IgD-negative memory B cell (primary cell): Measurements from ENCODE around the gene DMBT1. TPM values are rescaled to one million over a fixed set of nuclear protein-coding genes. Genes with fewer than 3 reads are reported as not detected.
"Not testable (repeated sequence)": the region's sequence is repeated elsewhere in the genome, so short reads cannot be mapped to it uniquely, and the experiment has no call there.

Experiments used
- H3K27ac Mint-ChIP-seq, 3 donors: one replicate each; pipeline ENCODE4 v1.8.0; 2020 to 2022; ENCODE audit warnings: mild to moderate bottlenecking in 3 of 3, mixed read lengths in 3 of 3, moderate library complexity in 1 of 3
- H3K27me3 Mint-ChIP-seq: one replicate; pipeline ENCODE4 v1.8.0; 2021; ENCODE audit warnings: mixed read lengths
- H3K36me3 Mint-ChIP-seq: one replicate; pipeline ENCODE4 v1.8.0; 2020; ENCODE audit warnings: mild to moderate bottlenecking, mixed read lengths
- H3K4me1 Mint-ChIP-seq, 3 donors: one replicate each; pipeline ENCODE4 v1.8.0; 2020 to 2022; ENCODE audit warnings: mixed read lengths in 3 of 3, mild to moderate bottlenecking in 1 of 3
- H3K4me3 Mint-ChIP-seq, 4 donors: one replicate each; pipeline ENCODE4 v1.8.0; 2020 to 2022; ENCODE audit warnings: mild to moderate bottlenecking in 4 of 4, mixed read lengths in 4 of 4, moderate library complexity in 3 of 4
- H3K9me3 Mint-ChIP-seq, 3 donors: one replicate each; pipeline ENCODE4 v1.8.0; 2020 to 2021; ENCODE audit warnings: mixed read lengths in 3 of 3, mild to moderate bottlenecking in 1 of 3
- polyA plus RNA-seq: library from polyadenylated mRNA; unstranded; fragments of 300-500 nt; fragmentation: Illumina TruSeq; gene quantifications from one replicate; pipeline ENCODE4 v1.2.3, GENCODE V29; 2021

The DMBT1 gene
- polyA plus RNA-seq, 1 donor from 2014 or later, result not detected

GRCh38 chr10:122587098-122587760 is 26.7 kb downstream of the DMBT1 start:
- H3K4me3 Mint-ChIP-seq, result no peak overlapping the region
- no peaks in the 10 kb centered on the region for H3K36me3 Mint-ChIP-seq
- no peaks in the 10 kb centered on the region for H3K27me3 Mint-ChIP-seq
- no peak overlapping the region for H3K27ac Mint-ChIP-seq
- no peaks in the 10 kb centered on the region for H3K4me1 Mint-ChIP-seq
- no peaks in the 10 kb centered on the region for H3K9me3 Mint-ChIP-seq

GRCh38 chr10:122588381-122588780 is 27.8 kb downstream of the DMBT1 start:
- Mint-ChIP-seq H3K27me3 (no peaks in the 10 kb centered on the region), H3K4me1 (no peaks in the 10 kb centered on the region), H3K4me3 (no peak overlapping the region), H3K27ac (no peak overlapping the region), H3K36me3 (no peaks in the 10 kb centered on the region), H3K9me3 (no peaks in the 10 kb centered on the region)

- Mint-ChIP-seq H3K27ac (no peak overlapping the region), H3K27me3 (no peaks in the 10 kb centered on the region), H3K4me1 (no peaks in the 10 kb centered on the region), H3K9me3 (no peaks in the 10 kb centered on the region), H3K4me3 (no peak overlapping the region), H3K36me3 (no peaks in the 10 kb centered on the region)
Measured at GRCh38 chr10:122590153-122590552, 29.6 kb downstream of the DMBT1 start.

GRCh38 chr10:122591736-122592135 is 31.2 kb downstream of the DMBT1 start:
- Mint-ChIP-seq H3K4me3 (no peak overlapping the region), H3K27ac (no peak overlapping the region), H3K36me3 (no peaks in the 10 kb centered on the region), H3K9me3 (no peaks in the 10 kb centered on the region), H3K27me3 (no peaks in the 10 kb centered on the region), H3K4me1 (no peaks in the 10 kb centered on the region)

GRCh38 chr10:122592161-122592560 is 31.6 kb downstream of the DMBT1 start:
- H3K4me3 Mint-ChIP-seq, result no peak overlapping the region
- H3K36me3 Mint-ChIP-seq, result no peaks in the 10 kb centered on the region
- H3K27ac Mint-ChIP-seq, result no peak overlapping the region
- H3K4me1 Mint-ChIP-seq, result no peaks in the 10 kb centered on the region
- H3K9me3 Mint-ChIP-seq, result no peaks in the 10 kb centered on the region
- no peaks in the 10 kb centered on the region for H3K27me3 Mint-ChIP-seq

- Mint-ChIP-seq H3K9me3 (peaks cover 0 to under 1% (median 0%) of the 10 kb centered on the region in 3 donors), H3K27ac (peak overlapping the region in 1 of 3 donors; percentile 18), H3K4me3 (no peak overlapping the region), H3K4me1 (no peaks in the 10 kb centered on the region), H3K36me3 (no peaks in the 10 kb centered on the region), H3K27me3 (peaks cover 1% of the 10 kb centered on the region)
Measured at GRCh38 chr10:122617476-122618270, 57.1 kb downstream of the DMBT1 start.

GRCh38 chr10:122618461-122619165 is 58.1 kb downstream of the DMBT1 start:
- Mint-ChIP-seq H3K36me3 (no peaks in the 10 kb centered on the region), H3K4me1 (no peaks in the 10 kb centered on the region), H3K9me3 (peaks cover 0 to 2% (median 2%) of the 10 kb centered on the region in 3 donors), H3K4me3 (no peak overlapping the region), H3K27ac (peak overlapping the region in 1 of 3 donors; percentile 18), H3K27me3 (peaks cover 1% of the 10 kb centered on the region)

- not testable (repeated sequence) for H3K4me1 Mint-ChIP-seq
Measured at GRCh38 chr10:122620961-122621360, 60.4 kb downstream of the DMBT1 start.

GRCh38 chr10:122624546-122624945 is 64.0 kb downstream of the DMBT1 start:
- H3K4me3 Mint-ChIP-seq, result no peak overlapping the region
- H3K27ac Mint-ChIP-seq, result no peak overlapping the region
- H3K9me3 Mint-ChIP-seq, result peaks cover 0 to 2% (median 2%) of the 10 kb centered on the region in 3 donors
- H3K4me1 Mint-ChIP-seq, result no peaks in the 10 kb centered on the region
- H3K36me3 Mint-ChIP-seq, result no peaks in the 10 kb centered on the region
- H3K27me3 Mint-ChIP-seq, result peaks cover 1% of the 10 kb centered on the region

More at GRCh38 chr10:122620961-122621360, 60.4 kb downstream of the DMBT1 start:
- not testable (repeated sequence) for H3K9me3 Mint-ChIP-seq, H3K36me3 Mint-ChIP-seq, H3K27me3 Mint-ChIP-seq, H3K27ac Mint-ChIP-seq, H3K4me3 Mint-ChIP-seq

GRCh38 chr10:122630526-122630925 is 70.0 kb downstream of the DMBT1 start:
- H3K9me3 Mint-ChIP-seq, result no peaks in the 10 kb centered on the region
- H3K4me1 Mint-ChIP-seq, result peaks cover 0 to 1% (median 0%) of the 10 kb centered on the region in 3 donors
- H3K27me3 Mint-ChIP-seq, result no peaks in the 10 kb centered on the region
- no peaks in the 10 kb centered on the region for H3K36me3 Mint-ChIP-seq
- peak overlapping the region in 1 of 3 donors; percentile 50 for H3K27ac Mint-ChIP-seq
- H3K4me3 Mint-ChIP-seq, result no peak overlapping the region

- H3K4me1 Mint-ChIP-seq, result peaks cover 0 to 1% (median 0%) of the 10 kb centered on the region in 3 donors
- no peaks in the 10 kb centered on the region for H3K9me3 Mint-ChIP-seq
- peak overlapping the region in 1 of 3 donors; percentile 67 for H3K27ac Mint-ChIP-seq
- peaks cover 1% of the 10 kb centered on the region for H3K27me3 Mint-ChIP-seq
- H3K4me3 Mint-ChIP-seq, result no peak overlapping the region
- peaks cover 4% of the 10 kb centered on the region for H3K36me3 Mint-ChIP-seq
Measured at GRCh38 chr10:122632031-122632430, 71.5 kb downstream of the DMBT1 start.

GRCh38 chr10:122632576-122632975 is 72.0 kb downstream of the DMBT1 start:
- peaks cover 4% of the 10 kb centered on the region for H3K36me3 Mint-ChIP-seq
- no peaks in the 10 kb centered on the region for H3K9me3 Mint-ChIP-seq
- peaks cover 1% of the 10 kb centered on the region for H3K27me3 Mint-ChIP-seq
- no peak overlapping the region for H3K4me3 Mint-ChIP-seq
- peak overlapping the region in 1 of 3 donors; percentile 57 for H3K27ac Mint-ChIP-seq
- H3K4me1 Mint-ChIP-seq, result peaks cover 0 to 1% (median 0%) of the 10 kb centered on the region in 3 donors

GRCh38 chr10:122636953-122637352 is 76.4 kb downstream of the DMBT1 start:
- peaks cover 4% of the 10 kb centered on the region for H3K36me3 Mint-ChIP-seq
- peaks cover 0 to 1% (median 0%) of the 10 kb centered on the region in 3 donors for H3K4me1 Mint-ChIP-seq
- H3K27ac Mint-ChIP-seq, result peak overlapping the region in 1 of 3 donors; percentile 31
- no peaks in the 10 kb centered on the region for H3K9me3 Mint-ChIP-seq
- H3K27me3 Mint-ChIP-seq, result peaks cover 1% of the 10 kb centered on the region
- no peak overlapping the region for H3K4me3 Mint-ChIP-seq

GRCh38 chr10:122637376-122637775 is 76.8 kb downstream of the DMBT1 start:
- peaks cover 4% of the 10 kb centered on the region for H3K36me3 Mint-ChIP-seq
- H3K27me3 Mint-ChIP-seq, result peaks cover 1% of the 10 kb centered on the region
- H3K27ac Mint-ChIP-seq, result peak overlapping the region in 1 of 3 donors; percentile 31

GRCh38 chr10:122638106-122638505 is 77.6 kb downstream of the DMBT1 start:
- H3K4me3 Mint-ChIP-seq, result no peak overlapping the region
- no peak overlapping the region for H3K27ac Mint-ChIP-seq
- H3K27me3 Mint-ChIP-seq, result peaks cover 1% of the 10 kb centered on the region
- no peaks in the 10 kb centered on the region for H3K9me3 Mint-ChIP-seq
- H3K4me1 Mint-ChIP-seq, result peaks cover 0 to 1% (median 0%) of the 10 kb centered on the region in 3 donors
- H3K36me3 Mint-ChIP-seq, result peaks cover 4% of the 10 kb centered on the region

More at GRCh38 chr10:122637376-122637775, 76.8 kb downstream of the DMBT1 start:
- Mint-ChIP-seq H3K4me1 (peaks cover 0 to 1% (median 0%) of the 10 kb centered on the region in 3 donors), H3K4me3 (no peak overlapping the region), H3K9me3 (no peaks in the 10 kb centered on the region)
